Smooth muscle cell (in vitro differentiated cells): Measurements from ENCODE around the gene CNTN4. TPM values are rescaled to one million over a fixed set of nuclear protein-coding genes. Genes with fewer than 3 reads are reported as not detected.

Source experiments
- DNase-seq: peaks from one replicate; lab custom pipeline; 2025; ENCODE audit not compliant: unreplicated experiment; lab: John Stamatoyannopoulos, UW
- H2AFZ ChIP-seq: fragments of 200-600 bp; sonication (generic); 2 replicates; pipeline ENCODE4 v1.6.0; 2016; ENCODE audit warnings: antibody characterized with exemption, low read depth, mild to moderate bottlenecking
- H3F3A ChIP-seq: fragments of 200-600 bp; sonication (generic); 2 replicates; pipeline ENCODE4 v1.6.0; 2017; ENCODE audit warnings: antibody characterized with exemption, low read depth
- H3K27ac ChIP-seq: fragments of 200-600 bp; sonication (generic); 2 replicates; pipeline ENCODE4 v1.5.1; 2016; ENCODE audit warnings: low read depth, mild to moderate bottlenecking
- H3K27me3 ChIP-seq: fragments of 200-600 bp; sonication (generic); 2 replicates; pipeline ENCODE4 v1.6.1; 2016; ENCODE audit warnings: low read depth, mild to moderate bottlenecking
- H3K36me3 ChIP-seq: fragments of 200-600 bp; sonication (generic); 2 replicates; pipeline ENCODE4 v1.5.1; 2016; ENCODE audit warnings: low read depth
- H3K4me1 ChIP-seq: fragments of 200-600 bp; sonication (generic); 2 replicates; pipeline ENCODE4 v1.5.1; 2016; ENCODE audit warnings: low read depth
- H3K4me2 ChIP-seq: fragments of 200-600 bp; sonication (generic); 2 replicates; pipeline ENCODE4 v1.6.0; 2016; ENCODE audit warnings: mild to moderate bottlenecking
- H3K4me3 ChIP-seq: fragments of 200-600 bp; sonication (generic); 2 replicates; pipeline ENCODE4 v1.5.1; 2016; ENCODE audit warnings: mild to moderate bottlenecking
- H3K79me2 ChIP-seq: fragments of 200-600 bp; sonication (generic); 2 replicates; pipeline ENCODE4 v1.6.0; 2016; ENCODE audit warnings: low read depth, mild to moderate bottlenecking
- H3K9ac ChIP-seq: fragments of 200-600 bp; sonication (generic); 2 replicates; pipeline ENCODE4 v1.6.0; 2016; ENCODE audit warnings: low read depth
- H3K9me3 ChIP-seq: fragments of 200-600 bp; sonication (generic); replicated peaks from 2 replicates; pipeline ENCODE4 v1.5.1; 2016; ENCODE audit warnings: low read depth
- H4K20me1 ChIP-seq: fragments of 200-600 bp; sonication (generic); 2 replicates; pipeline ENCODE4 v1.6.0; 2016; ENCODE audit warnings: low read depth
- CTCF ChIP-seq: fragments of 200-600 bp; sonication (generic); IDR thresholded peaks from 2 replicates; pipeline ENCODE4 v1.5.1; 2017; ENCODE audit warnings: borderline replicate concordance, mild to moderate bottlenecking, antibody characterized with exemption; ENCODE audit not compliant: insufficient read depth, poor library complexity, severe bottlenecking
- WGBS: methylation state at CpG from one replicate; pipeline ENCODE4 v1.1.7; 2016; ENCODE audit warnings: low lambda C conversion rate; 5-methylcytosine and 5-hydroxymethylcytosine counted together
- polyA plus RNA-seq: library from polyadenylated mRNA; unstranded; fragments of >200 nt; fragmentation: Nextera tagmentation; extraction: Ambion mirVana; gene quantifications from 2 replicates; pipeline ENCODE4 v1.2.1, GENCODE V29; 2016
- total RNA-seq: library from RNA; depleted of rRNA; stranded (reverse); fragments of >200 nt; gene quantifications from 2 replicates; pipeline ENCODE4 v1.2.3, GENCODE V29; 2014

Gene CNTN4
- total and polyA plus RNA-seq, 2 experiments from 2014 or later = 12.1 to 15.8 TPM

GRCh38 chr3:2650746-2651145 lies 552.1 kb downstream of the CNTN4 start:
- H3K79me2 ChIP-seq = no peaks in the 10 kb centered on the region
- DNase-seq = no peak
- H3K9me3 ChIP-seq = peaks cover 9% of the 10 kb centered on the region
- 69% methylated on average over 3 of the region's 3 CpGs for WGBS
- no peak overlapping the region for H2AFZ ChIP-seq
- no peak overlapping the region for H3K4me2 ChIP-seq
- no peak overlapping the region for H3K4me3 ChIP-seq
- TF ChIP-seq CTCF = no peak
- no peak overlapping the region for H3K9ac ChIP-seq
- peaks cover 8% of the 10 kb centered on the region for H3F3A ChIP-seq
- H3K27ac ChIP-seq = no peak overlapping the region
- H3K4me1 ChIP-seq = peaks cover 30% of the 10 kb centered on the region
- H3K27me3 ChIP-seq = no peaks in the 10 kb centered on the region
- no peaks in the 10 kb centered on the region for H3K36me3 ChIP-seq
- H4K20me1 ChIP-seq = no peaks in the 10 kb centered on the region

GRCh38 chr3:2652386-2652785 lies 553.7 kb downstream of the CNTN4 start:
- no peak for TF ChIP-seq CTCF
- no peaks in the 10 kb centered on the region for H3K36me3 ChIP-seq

GRCh38 chr3:2653706-2654105 lies 555.0 kb downstream of the CNTN4 start:
- peak overlapping the region; percentile 81 for H3K4me2 ChIP-seq
- H3K9ac ChIP-seq = no peak overlapping the region
- 22% methylated on average over 1 of the region's 1 CpG for WGBS
- H3K79me2 ChIP-seq = no peaks in the 10 kb centered on the region
- no peaks in the 10 kb centered on the region for H4K20me1 ChIP-seq
- peaks cover 9% of the 10 kb centered on the region for H3K9me3 ChIP-seq
- H3K27me3 ChIP-seq = no peaks in the 10 kb centered on the region
- H3F3A ChIP-seq = peaks cover 14% of the 10 kb centered on the region
- DNase-seq = no peak
- H3K36me3 ChIP-seq = no peaks in the 10 kb centered on the region
- H3K27ac ChIP-seq = peak overlapping the region; percentile 97
- peaks cover 45% of the 10 kb centered on the region for H3K4me1 ChIP-seq
- peak overlapping the region; percentile 57 for H2AFZ ChIP-seq
- no peak for TF ChIP-seq CTCF
- H3K4me3 ChIP-seq = no peak overlapping the region

More at GRCh38 chr3:2652386-2652785, 553.7 kb downstream of the CNTN4 start:
- Histone ChIP-seq H3F3A (peaks cover 14% of the 10 kb centered on the region), H3K27me3 (no peaks in the 10 kb centered on the region), H3K27ac (peak overlapping the region; percentile 1), H3K9me3 (peaks cover 9% of the 10 kb centered on the region), H4K20me1 (no peaks in the 10 kb centered on the region), H3K4me2 (peak overlapping the region; percentile 68), H3K4me3 (no peak overlapping the region), H3K4me1 (peaks cover 38% of the 10 kb centered on the region), H3K9ac (no peak overlapping the region), H3K79me2 (no peaks in the 10 kb centered on the region), H2AFZ (peak overlapping the region; percentile 45)
- WGBS = 18% methylated on average over 2 of the region's 2 CpGs
- no peak for DNase-seq

GRCh38 chr3:2655229-2655701 lies 556.6 kb downstream of the CNTN4 start:
- Histone ChIP-seq H3K79me2 (no peaks in the 10 kb centered on the region), H3K4me2 (peak overlapping the region; percentile 81), H4K20me1 (no peaks in the 10 kb centered on the region), H3K27ac (peak overlapping the region; percentile 97), H3K9ac (no peak overlapping the region), H3K9me3 (no peaks in the 10 kb centered on the region), H2AFZ (no peak overlapping the region), H3K36me3 (no peaks in the 10 kb centered on the region), H3F3A (peaks cover 14% of the 10 kb centered on the region), H3K4me3 (no peak overlapping the region), H3K27me3 (no peaks in the 10 kb centered on the region), H3K4me1 (peaks cover 45% of the 10 kb centered on the region)
- WGBS = 23% methylated on average over 1 of the region's 1 CpG
- TF ChIP-seq CTCF = no peak
- DNase-seq = no peak
